Right hindlimb (tissue), 1 donor: Measurements from ENCODE around the gene DDAH1.

Source experiments
- DNase-seq: peaks from one replicate; pipeline ENCODE4 v3.0.0-alpha.2; 2018

Gene DDAH1

DNA sequence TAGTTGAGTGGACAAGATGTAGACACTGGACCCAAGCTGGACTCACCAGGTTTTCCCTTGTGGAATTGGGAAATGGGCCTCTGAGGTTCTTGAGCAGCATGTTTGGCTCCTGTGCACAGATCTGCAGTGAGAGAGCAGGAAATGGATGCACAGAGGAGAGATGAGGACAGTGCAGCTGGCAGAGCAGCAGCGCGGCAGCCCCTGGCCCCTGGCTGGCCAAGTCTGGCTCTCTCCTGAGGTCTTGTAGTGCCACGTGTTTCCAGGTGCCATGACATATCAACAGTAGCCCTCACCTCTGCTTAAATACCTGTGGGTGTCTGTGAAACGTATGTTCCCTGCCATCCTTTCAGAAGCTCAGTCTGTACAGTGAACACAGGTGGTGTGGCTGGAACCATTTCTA lies 169.3 kb downstream of the DDAH1 start:
- DNase-seq, result no peak

DNA sequence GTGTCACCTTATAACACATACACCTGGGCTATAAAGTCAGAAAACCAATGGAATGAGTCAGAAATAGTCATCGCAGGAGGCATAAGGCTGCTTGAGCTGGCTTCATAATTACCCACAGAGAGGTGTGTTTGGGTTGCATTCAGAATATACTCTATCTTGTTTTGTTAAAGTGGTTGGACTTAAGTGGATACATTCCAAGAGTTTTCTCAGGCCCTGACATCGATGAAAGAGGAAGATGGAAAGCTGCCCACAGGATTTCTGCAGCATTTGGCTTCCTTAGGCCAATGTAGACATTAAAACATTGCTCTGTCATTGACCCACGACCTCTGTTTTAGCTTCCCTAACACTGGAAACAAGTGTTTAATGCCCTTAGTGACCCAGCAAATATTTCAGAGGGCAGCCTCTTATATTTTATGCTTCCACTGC lies 169.9 kb downstream of the DDAH1 start:
- no peak for DNase-seq

DNA sequence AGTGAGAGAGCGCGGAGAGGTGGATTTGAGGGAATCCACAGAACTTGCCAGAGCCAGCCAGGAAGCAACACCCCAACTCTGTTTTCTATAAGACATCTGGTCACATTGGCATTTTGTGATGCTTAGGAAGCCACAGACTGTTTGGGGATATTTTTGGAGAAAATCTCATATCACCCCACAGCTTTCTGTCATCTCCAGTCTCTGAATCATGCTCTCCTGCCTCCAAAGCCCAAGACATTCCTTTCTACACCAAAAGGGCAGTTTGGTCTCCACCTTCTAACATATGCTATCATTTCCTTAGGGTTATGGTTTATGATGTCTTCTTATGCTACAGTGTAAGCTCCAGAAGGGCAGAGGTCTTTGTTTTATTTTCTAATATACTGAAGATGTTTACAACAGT lies 174.1 kb downstream of the DDAH1 start:
- no peak for DNase-seq

DNA sequence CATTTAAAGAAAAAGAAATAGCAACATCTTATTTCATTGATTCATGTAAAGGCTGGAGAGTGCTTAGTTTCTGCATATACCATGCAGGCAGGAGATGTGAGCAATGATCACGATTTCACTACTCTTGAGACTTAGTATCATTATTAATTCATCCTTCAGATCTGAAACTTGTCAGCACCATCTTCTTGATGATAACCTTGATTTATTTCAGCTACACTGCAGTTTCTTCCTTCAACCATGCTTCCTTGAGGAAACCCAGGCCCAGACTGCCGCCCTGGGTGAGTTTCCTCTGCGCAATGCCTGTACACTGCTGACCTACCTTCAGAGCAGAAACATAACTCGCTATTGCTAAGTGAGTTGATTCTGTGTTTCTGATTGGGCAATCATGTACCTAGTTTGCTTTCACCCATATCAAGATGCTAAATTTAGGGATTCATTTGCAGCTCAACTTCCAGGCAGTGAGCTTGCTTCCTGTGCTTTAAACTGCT lies 175.1 kb downstream of the DDAH1 start:
- no peak for DNase-seq

DNA sequence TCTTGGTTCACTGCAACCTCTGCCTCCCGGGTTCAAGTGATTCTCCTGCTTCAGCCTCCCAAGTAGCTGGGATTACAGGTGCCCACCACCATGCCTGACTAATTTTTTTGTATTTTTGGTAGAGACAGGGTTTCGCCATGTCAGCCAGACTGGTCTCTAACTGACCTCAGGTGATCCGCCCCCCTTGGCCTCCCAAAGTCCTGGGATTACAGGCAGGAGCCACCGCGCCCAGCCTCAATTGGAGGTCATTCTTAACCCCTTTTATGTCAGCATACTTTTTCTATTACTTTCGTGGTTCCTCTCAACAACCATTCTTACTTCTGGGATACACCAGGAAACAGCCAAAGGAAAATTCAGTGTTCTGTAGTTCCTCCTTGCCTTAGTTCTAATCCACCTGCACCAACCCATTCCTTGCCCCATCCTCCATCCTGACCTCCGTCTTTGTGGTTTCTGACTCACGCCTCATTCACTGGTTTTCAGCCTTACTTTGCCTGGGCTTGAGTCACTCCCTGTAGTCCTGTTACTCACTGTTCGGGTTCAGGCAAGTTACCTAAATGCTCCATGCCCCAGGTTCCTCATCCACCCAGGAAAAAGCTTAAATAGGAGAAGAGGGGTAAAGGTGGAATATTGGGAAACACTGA lies 175.6 kb downstream of the DDAH1 start:
- DNase-seq, result no peak

DNA sequence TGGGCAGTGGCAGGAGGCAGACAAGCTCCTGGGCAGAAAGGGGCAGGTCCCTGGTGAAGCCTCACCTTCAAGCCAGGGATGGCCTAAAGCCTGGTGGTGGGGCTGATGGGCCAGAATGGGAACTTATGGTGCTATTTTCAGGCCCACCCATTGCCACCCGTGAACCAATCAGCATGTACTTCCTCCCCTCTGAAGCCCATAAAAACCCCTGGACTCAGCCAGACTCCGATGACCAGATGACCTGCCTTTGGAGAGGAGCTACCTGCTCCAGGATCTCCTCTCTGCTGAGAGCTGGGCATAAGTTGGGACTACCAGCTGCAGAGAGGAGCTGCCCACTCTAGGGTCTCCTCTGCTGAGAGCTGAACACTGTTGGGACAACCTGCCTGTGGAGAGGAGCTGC lies 180.8 kb downstream of the DDAH1 start:
- DNase-seq, result no peak

DNA sequence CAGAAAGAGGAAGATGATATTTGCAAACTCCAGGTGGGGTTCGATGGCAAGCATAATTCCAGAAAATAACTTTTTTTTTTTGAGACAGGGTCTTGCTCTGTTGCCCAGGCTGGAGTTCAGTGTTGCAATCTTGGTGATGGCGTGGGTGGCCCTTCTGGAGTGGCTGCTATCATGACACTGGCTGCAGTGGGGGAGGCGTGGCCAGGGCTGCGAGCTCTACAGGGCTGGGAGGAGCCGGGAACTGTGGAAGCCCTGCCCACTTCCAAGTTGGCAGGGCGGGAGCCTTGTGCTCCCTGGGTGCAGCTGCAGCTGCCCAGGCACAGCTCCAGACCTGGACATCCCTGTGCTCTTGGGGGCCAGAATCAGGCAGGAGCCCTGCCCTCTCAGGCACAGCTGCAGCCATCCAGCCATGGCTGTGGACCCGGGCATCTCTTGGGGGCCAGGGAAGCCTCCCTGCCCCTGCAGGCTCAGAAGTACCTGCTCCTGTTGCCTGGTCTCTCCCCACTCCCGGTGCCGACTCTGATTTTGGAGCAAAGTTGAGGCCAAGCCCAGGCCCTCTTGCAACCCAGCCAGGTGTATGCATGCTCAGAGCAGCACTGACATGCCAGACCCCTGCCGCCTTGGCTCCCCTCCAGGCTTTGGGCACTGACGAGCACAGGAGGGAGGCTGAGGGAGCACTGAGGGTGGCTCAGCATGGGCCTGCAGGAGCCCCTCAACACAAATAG lies 181.3 kb downstream of the DDAH1 start:
- no peak for DNase-seq

DNA sequence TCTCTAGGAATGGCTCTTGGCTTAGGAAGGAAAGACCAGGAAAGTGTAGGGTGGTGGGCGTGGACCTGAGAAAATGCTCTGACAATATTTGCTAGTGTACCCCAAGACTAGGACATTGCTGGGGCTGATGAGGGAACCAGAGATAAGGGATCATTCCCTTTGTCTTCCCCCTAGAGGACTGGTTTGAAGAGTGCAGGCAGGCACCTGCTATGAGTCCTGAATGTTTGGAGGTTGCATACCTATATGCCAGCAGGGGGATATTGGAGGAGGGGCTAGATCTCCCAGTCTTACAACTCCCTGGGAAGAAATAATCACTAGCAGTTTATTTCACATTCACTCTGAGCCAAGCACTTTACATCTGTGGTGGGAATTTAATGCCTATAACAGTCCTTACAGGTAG lies 182.5 kb downstream of the DDAH1 start:
- DNase-seq, result no peak

DNA sequence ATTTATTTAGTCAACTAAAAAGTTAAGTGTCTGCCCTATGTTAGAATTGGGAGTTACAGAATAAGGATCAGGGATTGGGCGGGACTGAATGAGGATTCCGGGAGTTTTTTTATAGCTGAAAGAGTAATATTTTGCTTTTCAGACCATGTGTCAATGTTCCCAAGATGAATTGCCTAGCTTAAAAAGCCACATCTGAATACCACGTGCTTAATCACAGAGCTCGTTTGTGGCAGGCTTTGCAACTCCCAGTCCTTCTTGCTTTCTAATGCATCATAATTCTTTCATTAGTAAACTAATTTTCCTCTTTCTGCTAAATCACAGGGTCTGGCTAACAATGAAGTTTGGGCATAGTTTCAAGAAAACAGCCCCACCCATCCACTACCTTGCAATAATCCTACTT lies 184.3 kb downstream of the DDAH1 start:
- no peak for DNase-seq

DNA sequence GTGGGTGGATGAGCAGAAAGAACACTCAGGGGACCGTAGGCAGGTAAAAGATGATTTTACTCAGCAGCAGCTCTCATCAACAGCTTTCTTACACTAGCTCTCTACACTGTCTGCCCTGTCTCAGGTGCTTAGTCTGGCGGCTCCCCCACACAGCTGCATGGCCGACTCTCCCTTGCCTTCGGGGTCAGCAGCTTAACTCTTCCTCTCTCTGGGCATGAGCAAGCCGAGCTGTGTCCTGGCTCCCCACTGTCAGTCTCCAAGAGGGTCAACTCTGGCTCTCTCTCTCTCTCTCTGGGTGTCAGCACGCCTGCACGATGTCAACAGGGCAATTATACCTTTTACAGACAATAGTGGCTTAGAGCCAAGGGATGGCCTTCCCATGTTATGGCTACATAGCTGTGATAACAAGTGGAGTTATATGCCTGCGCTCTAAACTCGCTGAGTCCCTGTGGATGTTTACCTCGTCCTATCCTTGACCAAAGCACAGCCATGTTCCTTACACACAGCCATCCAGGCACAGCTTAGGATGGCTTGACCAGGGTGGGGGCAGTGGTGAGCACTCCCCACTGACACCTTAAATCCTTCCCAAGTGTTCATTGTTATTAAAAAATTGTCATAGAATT lies 185.4 kb downstream of the DDAH1 start:
- DNase-seq, result no peak

DNA sequence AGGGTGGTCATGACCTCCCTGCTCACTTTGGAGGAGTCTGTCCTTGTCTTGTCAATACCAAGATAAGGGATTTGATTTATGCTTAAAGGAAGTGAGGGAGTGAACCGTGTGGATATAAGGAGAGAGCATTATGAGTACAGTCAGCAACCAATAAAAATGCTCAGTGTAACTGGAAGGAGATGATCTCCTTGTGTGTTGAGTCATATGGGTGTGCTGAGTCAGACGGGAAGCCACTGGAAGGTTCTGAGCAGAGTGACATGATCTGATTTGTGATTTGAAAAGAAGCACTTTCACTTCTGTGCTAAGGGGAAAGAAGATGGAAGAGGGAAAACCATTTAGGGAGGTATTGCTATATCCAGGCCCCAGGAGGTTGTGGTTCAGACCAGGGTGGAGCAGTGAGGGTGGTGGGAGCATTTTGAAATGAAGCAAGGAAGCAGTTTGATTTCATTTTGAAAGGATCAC lies 186.1 kb downstream of the DDAH1 start:
- no peak for DNase-seq

DNA sequence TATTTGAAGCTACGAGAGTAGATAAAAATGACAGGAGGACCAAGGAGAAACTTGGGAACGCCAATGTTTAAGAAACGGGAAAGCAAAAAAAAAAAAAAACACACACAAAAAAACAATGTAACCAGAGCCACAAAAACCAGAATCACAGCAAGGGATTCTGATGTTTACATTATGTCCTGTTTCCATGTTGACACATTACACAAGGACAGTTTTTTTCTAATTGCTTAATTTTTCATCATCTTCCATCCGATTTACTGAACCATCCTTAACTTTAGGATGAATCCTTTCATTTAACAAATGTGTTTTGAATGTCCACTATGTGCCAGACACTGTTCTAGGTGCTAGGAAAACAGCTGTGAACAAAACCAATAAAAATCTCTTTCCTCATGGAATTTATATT lies 187.2 kb downstream of the DDAH1 start:
- no peak for DNase-seq

DNA sequence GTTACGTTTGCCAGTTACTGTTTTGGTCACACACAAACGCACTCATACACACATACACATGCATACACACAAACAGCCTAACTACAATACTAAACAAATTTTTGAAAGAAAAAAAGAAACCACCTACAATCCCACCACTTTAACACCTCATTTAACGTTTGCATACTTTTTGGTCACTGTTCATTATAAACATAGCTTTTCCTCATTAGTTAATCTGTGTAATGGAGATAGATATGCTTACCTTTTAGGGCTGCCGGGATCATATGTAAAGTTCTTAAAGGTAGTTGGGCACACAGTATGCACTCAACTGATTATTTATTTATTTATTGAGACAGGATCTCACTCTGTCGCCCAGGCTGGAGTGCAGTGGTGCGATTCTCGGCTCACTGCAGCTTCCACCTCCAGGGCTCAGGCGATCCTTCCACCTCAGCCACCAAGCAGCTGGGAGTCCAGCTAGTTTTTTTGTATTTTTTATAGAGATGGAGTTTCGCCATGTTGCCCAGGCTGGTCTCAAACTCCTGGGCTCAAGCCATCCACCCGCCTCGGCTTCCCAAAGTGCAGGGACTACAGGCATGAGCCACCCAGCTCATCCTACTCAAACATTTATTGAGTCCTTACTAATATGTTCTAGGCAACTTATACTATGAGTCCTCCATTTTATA lies 187.8 kb downstream of the DDAH1 start:
- no peak for DNase-seq

DNA sequence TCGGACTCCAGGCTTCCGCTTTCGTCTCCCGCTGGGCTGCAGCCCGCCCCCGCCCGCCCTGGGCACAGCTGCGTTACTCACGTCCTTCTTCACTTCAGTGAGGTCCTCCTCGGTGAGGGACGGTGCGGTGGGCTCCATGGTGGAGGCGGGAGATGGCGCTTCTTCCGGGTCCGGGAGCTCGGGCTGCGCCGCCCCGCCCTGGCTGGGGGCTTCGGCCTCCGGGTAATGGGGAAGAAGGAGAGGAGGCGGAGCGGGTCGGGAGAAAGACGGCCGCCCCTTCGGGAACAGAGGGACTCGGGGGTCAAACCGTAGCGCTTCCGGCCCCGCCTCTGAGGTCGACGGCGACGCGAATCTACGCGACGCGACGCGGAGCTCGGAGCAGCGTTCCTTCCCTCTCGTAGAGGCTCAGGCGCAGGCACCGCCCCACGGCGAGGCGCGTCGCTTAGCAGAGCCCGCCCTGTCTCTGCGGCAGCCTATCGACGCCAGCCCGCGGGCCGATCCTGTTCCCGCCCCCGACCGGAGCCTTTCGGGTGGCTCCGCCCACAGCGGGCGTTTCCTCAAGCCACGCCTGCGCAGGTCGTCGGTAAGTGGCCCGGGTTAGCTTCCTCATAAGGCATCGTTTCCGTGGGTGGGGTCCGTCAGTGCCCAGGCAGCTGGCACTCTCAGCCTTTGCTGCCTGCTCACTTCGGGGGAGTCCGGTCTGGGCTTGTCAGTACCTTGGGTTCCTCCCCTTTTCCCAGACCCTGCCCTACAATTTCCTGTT lies 188.6 kb downstream of the DDAH1 start, which contains the start of gene BCL10:
Gene BCL10, minus strand, starts transcription at position 418 of the 763 bp plus-strand sequence. Its CDS starts 280 bp downstream, at position 138.
- DNase-seq, result peak; percentile 99

DNA sequence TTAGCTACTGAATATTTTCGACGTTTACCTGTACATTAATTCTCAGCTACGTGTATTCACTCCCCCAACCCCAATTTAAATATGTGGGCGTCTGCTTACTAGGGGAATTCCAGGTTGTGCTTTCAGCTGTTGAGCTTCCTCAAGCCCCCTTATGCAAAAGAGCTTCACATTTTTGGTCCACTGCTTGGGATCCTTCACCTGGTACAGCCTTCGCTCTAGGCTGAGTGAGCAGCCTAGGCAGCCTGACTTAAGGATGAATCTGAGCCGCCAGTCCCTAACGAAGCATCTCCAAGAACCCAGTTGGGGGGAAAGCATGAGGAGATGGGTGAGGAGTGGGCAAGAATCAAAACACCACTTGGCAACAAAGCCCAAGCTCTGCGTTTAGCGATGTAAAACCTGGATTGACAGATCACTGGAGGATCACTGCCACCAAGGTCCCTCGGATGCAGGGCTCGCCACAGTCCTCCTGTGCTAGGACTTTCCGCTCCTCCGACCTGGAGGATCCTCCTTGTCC lies 189.2 kb downstream of the DDAH1 start:
- no peak for DNase-seq

DNA sequence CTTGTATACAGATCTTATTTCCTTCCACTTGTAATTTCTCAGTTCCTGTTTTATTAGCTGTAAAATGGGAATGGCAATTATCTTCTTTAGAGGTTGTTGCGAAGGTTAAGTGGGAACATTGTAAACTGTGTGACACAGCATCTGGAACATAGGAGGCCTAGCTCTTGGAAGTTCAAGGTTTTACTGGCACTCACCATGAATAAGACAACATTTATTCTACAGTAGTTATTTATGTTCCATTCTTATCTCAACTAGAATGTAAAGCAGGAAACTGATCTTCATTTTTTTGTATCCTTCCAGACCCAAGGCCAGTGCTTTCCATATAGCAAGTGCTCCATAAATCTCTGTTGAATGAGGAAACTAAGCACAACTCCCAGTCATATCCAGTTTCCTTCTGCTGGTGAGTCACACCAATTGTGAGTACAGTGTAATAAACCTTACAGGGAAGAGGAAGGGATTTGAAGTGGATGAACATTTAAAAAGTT lies 189.9 kb downstream of the DDAH1 start:
- DNase-seq, result no peak

DNA sequence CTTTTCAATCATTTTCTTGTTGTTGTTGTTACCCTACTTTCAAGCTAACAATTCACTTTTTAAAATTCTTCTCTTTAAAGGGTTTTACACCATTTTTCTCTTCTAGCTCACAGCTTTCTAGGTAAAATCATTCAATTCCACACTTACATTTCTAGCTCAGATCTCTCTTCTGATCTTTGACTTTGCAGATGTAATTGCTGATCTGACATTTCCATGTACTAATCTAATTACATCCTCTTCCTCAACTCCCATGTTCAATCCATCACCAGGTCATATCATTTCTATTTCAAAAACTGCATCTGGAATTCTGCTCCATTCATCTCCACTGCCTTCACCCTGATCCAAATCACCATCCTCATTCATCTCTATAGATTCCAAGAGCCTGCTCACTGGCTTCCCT lies 191.6 kb downstream of the DDAH1 start:
- DNase-seq, result no peak

DNA sequence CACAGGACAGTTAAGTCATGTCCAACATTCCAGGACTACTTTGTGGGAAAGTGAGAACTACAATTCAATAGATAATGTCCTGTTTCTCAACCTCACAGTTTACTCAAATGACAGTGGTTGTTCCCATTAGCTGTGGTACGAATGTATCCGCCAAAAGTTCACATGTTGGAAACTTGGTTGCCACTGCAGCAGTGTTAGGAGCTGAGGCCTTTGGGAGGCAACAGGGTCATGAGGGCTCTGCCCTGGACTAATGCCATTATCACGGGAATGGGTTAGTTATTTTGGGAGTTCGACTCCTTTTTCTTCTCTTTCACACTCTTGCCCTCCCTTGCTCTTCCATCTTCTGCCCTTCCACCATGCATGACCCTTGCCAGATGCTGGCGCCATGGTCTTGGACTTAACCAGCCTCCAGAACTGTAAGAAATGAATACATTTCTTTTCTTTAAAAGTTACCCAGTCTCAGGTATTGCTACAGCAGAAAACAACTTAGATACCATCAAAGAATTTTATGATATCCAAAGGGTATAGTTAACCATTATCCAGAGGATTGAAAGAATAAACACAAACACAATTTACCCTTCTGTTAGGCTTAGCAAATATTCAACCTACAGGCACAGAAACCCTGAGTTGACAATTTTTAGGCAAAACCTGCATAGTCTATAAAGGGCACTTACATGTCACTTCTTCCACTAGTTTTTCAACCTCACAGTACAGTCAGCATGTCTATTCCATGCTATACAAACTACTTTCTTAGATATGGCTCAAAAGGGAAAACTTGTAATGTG lies 196.0 kb downstream of the DDAH1 start:
- DNase-seq, result no peak
